ENCODE measurements around the gene KRTAP10-11.
"Not testable (repeated sequence)": the region's sequence is repeated elsewhere in the genome, so short reads cannot be mapped to it uniquely, and the experiment has no call there.

KRTAP10-11 gene

DNA sequence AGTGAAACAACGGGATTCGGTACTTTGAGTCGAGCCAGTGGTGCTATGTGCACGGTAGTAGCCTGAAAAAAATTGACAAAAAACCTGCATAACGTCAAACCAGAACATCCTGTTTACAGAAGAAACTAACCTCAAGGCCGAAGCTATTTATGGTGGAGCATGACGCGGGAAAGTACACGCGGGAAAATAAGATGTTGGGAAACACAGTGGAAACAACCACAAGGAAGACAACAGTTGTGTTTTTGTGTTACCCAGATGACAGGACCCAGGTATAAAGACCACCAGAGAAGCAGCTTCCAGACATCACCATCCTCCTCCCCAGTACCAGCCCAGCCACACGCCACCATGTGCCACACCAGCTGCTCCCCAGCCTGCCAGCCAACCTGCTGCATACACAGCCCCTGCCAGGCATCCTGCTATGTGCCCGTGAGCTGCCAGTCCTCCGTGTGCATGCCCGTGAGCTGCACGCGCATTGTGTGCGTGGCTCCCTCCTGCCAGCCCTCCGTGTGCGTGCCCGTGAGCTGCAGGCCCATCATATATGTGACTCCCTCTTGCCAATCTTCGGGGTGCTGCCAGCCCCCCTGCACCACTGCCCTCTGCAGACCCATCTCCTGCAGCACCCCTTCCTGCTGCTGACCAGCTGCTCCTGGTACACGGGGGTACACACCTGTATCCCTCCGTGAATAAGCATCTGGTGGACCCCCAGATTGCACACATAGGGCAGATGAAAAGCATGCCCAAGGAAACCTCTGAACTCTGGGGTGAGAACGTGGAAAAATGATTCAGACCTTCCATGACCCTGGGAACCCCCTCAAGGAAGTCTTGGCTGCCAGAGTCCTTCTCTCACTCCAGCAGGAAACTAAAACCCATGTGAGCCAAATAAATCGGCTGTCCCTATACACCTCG is 11.7 kb downstream of the KRTAP10-11 start, which contains the start of gene KRTAP12-3:
TSS of gene KRTAP12-3 (plus strand) at position 298 of the 906 bp plus-strand sequence. CDS start at position 346, 48 bp downstream.
- no peaks in the 10 kb centered on the region for H3K4me1 ChIP-seq (ENCODE audit: control insufficient read depth, low read length)
- no peaks in the 10 kb centered on the region for H4K20me1 ChIP-seq (ENCODE audit: control insufficient read depth, insufficient read depth, low read depth, low read length)
- no peaks in the 10 kb centered on the region for H3K79me2 ChIP-seq (ENCODE audit: control insufficient read depth, low read length)
- H3K4me3 ChIP-seq (ENCODE audit: low read length): no peak within 1 kb of the TSS
- no peaks in the 10 kb centered on the region for H3K27me3 ChIP-seq (ENCODE audit: control insufficient read depth, low read length)
- no peaks in the 10 kb centered on the region for H3K9me2 ChIP-seq (replicated peaks; ENCODE audit: control insufficient read depth, low read length)
- H3K4me2 ChIP-seq (ENCODE audit: low read length): no peak within 1 kb of the TSS
- H3K27ac ChIP-seq (ENCODE audit: low read depth, low read length): no peak within 1 kb of the TSS
- TF ChIP-seq CTCF (IDR thresholded peaks at IDR 0.05; ENCODE audit: low read depth, low read length, poor library complexity, severe bottlenecking) (no peak), EZH2phosphoT487 (IDR thresholded peaks at IDR 0.05; ENCODE audit: borderline replicate concordance, low read length) (no peak)
- no peaks in the 10 kb centered on the region for H3K9me3 ChIP-seq (ENCODE audit: control insufficient read depth, insufficient read depth, low read length)
- no peaks in the 10 kb centered on the region for H3F3A ChIP-seq (ENCODE audit: control insufficient read depth, insufficient read depth)
- H3K36me3 ChIP-seq (ENCODE audit: control insufficient read depth, low read length): no peaks in the 10 kb centered on the region

DNA sequence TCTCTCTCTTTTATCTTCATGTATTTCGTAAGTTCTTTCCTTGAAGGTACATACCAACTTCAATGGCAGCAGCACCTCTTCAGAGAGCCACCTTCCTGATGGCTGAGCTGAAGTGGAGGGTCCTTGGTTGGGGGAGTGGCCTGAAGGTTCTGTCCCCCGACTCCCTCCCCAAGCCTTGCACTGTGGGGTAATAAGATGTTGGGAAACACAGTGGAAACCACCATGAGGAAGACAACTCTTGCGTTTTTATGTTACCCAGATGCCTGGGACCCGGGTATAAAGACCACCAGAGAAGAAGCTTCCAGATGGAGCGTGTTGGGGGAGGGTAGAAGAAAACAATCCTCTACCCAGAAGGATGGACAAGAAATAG is 12.3 kb downstream of the KRTAP10-11 start:
- H3K4me2 ChIP-seq (ENCODE audit: low read length): no peak overlapping the region
- H3F3A ChIP-seq (ENCODE audit: control insufficient read depth, insufficient read depth): no peaks in the 10 kb centered on the region
- H3K79me2 ChIP-seq (ENCODE audit: control insufficient read depth, low read length): no peaks in the 10 kb centered on the region
- no peaks in the 10 kb centered on the region for H3K27me3 ChIP-seq (ENCODE audit: control insufficient read depth, low read length)
- H3K27ac ChIP-seq (ENCODE audit: low read depth, low read length): no peak overlapping the region
- no peaks in the 10 kb centered on the region for H4K20me1 ChIP-seq (ENCODE audit: control insufficient read depth, insufficient read depth, low read depth, low read length)
- H3K36me3 ChIP-seq (ENCODE audit: control insufficient read depth, low read length): no peaks in the 10 kb centered on the region
- no peaks in the 10 kb centered on the region for H3K9me2 ChIP-seq (replicated peaks; ENCODE audit: control insufficient read depth, low read length)
- no peak for TF ChIP-seq EZH2phosphoT487 (IDR thresholded peaks at IDR 0.05; ENCODE audit: borderline replicate concordance, low read length)
- no peak for TF ChIP-seq CTCF (IDR thresholded peaks at IDR 0.05; ENCODE audit: low read depth, low read length, poor library complexity, severe bottlenecking)
- H3K4me1 ChIP-seq (ENCODE audit: control insufficient read depth, low read length): no peaks in the 10 kb centered on the region
- no peaks in the 10 kb centered on the region for H3K9me3 ChIP-seq (ENCODE audit: control insufficient read depth, insufficient read depth, low read length)
- no peak overlapping the region for H3K4me3 ChIP-seq (ENCODE audit: low read length)

DNA sequence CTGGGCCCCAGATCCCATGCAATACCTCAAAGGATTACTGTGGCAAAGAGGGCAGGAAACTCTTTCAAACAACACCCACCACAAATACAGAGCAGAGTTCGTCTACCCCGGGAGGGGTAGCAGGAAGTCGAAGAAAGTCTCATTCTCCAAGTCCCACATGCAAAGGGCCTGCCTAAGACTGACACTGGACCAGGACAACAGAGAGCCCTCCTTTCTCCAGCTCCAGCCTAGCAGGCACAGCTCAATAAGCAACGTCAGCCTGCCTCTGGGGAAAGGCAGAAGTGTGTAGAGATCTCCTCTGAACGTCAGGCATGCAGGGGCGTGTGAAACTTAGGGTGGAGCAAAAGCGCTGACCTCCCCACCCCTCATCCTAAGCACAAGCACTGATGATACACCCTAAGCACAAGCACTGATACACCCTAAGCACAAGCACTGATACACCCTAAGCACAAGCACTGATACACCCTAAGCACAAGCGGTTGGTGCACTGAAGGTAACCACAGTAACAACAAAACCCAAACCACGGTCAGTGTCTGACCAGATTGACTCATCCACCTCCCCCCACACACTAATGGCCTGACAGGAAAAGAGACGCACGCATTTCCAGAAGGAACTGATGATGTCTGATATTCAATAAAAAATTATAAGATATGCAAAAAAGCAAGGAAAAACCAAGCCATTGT is 12.8 kb downstream of the KRTAP10-11 start:
- H3K27me3 ChIP-seq (ENCODE audit: control insufficient read depth, low read length): no peaks in the 10 kb centered on the region
- H3K9me2 ChIP-seq (replicated peaks; ENCODE audit: control insufficient read depth, low read length): no peaks in the 10 kb centered on the region
- H3F3A ChIP-seq (ENCODE audit: control insufficient read depth, insufficient read depth): no peaks in the 10 kb centered on the region
- TF ChIP-seq CTCF (IDR thresholded peaks at IDR 0.05; ENCODE audit: low read depth, low read length, poor library complexity, severe bottlenecking): no peak
- TF ChIP-seq EZH2phosphoT487 (IDR thresholded peaks at IDR 0.05; ENCODE audit: borderline replicate concordance, low read length): no peak
- no peak overlapping the region for H3K27ac ChIP-seq (ENCODE audit: low read depth, low read length)
- no peaks in the 10 kb centered on the region for H3K9me3 ChIP-seq (ENCODE audit: control insufficient read depth, insufficient read depth, low read length)
- H3K4me1 ChIP-seq (ENCODE audit: control insufficient read depth, low read length): no peaks in the 10 kb centered on the region
- no peaks in the 10 kb centered on the region for H3K79me2 ChIP-seq (ENCODE audit: control insufficient read depth, low read length)
- H3K36me3 ChIP-seq (ENCODE audit: control insufficient read depth, low read length): no peaks in the 10 kb centered on the region
- no peaks in the 10 kb centered on the region for H4K20me1 ChIP-seq (ENCODE audit: control insufficient read depth, insufficient read depth, low read depth, low read length)
- no peak overlapping the region for H3K4me3 ChIP-seq (ENCODE audit: low read length)
- no peak overlapping the region for H3K4me2 ChIP-seq (ENCODE audit: low read length)

DNA sequence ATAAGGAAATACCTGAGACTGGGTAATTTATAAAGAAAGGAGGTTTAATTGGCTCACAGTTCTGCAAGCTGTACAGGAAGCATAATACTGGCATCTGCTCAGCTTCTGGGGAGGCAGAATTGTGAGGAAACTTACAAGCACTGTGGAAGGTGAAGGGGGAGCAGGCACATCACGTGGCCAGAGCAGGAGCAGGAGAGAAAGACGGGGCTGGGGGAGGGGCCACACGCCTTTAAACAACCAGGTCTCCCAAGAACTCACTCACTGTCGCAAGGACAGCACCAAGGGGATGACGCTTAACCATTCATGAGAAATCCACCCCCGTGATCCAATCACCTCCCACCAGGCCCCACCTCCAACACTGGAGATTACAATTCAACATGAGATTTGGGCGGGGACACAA is 15.4 kb downstream of the KRTAP10-11 start:
- H3K79me2 ChIP-seq (ENCODE audit: control insufficient read depth, low read length); H3F3A ChIP-seq (ENCODE audit: control insufficient read depth, insufficient read depth); H3K27ac ChIP-seq (ENCODE audit: low read depth, low read length); H3K4me2 ChIP-seq (ENCODE audit: low read length); H3K4me3 ChIP-seq (ENCODE audit: low read length); H4K20me1 ChIP-seq (ENCODE audit: control insufficient read depth, insufficient read depth, low read depth, low read length); H3K36me3 ChIP-seq (ENCODE audit: control insufficient read depth, low read length); H3K9me2 ChIP-seq (replicated peaks; ENCODE audit: control insufficient read depth, low read length); H3K27me3 ChIP-seq (ENCODE audit: control insufficient read depth, low read length); H3K9me3 ChIP-seq (ENCODE audit: control insufficient read depth, insufficient read depth, low read length); H3K4me1 ChIP-seq (ENCODE audit: control insufficient read depth, low read length): not testable (repeated sequence)
